Endothelial cell of umbilical vein (primary cell): ENCODE results near the gene PPM1J. TPM values are rescaled to one million over a fixed set of nuclear protein-coding genes. Genes with fewer than 3 reads are reported as not detected.

Experiments
- BruUV-seq: library from RNA; stranded (reverse); fragments of 400-500 nt; replicated peaks from 2 replicates; lab custom pipeline; 2021; lab: Mats Ljungman, UMichigan
- CTCF ChIA-PET: fragments of 300-600, 350-600 bp; sonication (Branson Sonifier 250); formaldehyde crosslinking; loops from one replicate; lab custom pipeline; 2021; ENCODE audit warnings: antibody characterized with exemption, inconsistent platforms; lab: Charles Lee
- POLR2A ChIA-PET: fragments of 300-600, 350-600 bp; sonication (Branson Sonifier 250); formaldehyde crosslinking; loops from one replicate; lab custom pipeline; 2021; ENCODE audit warnings: antibody characterized with exemption, inconsistent platforms; lab: Charles Lee
- DNase-seq: peaks from one replicate; pipeline ENCODE4 v3.0.0-alpha.2; 2011; ENCODE audit warnings: low read depth, low spot score
- FAIRE-seq: peaks from 2 replicates; lab custom pipeline; 2011; peaks lifted over from hg19 to GRCh38; lab: Jason Lieb, UNC
- H2AFZ ChIP-seq: 2 replicates; pipeline ENCODE4 v1.6.0; 2012; ENCODE audit warnings: low read depth, low read length, control low read depth, inconsistent platforms
- H3K27ac ChIP-seq: 2 replicates; pipeline ENCODE4 v1.5.1; 2011; ENCODE audit warnings: low read depth, mild to moderate bottlenecking, control low read depth, low read length, moderate library complexity; ENCODE audit not compliant: insufficient read depth
- H3K27me3 ChIP-seq, 2 experiments: 2 replicates each; pipeline versions ENCODE4 v1.6.0 to v1.6.1; 2011; ENCODE audit warnings: low read length in 2 of 2, mixed read lengths in 1 of 2; ENCODE audit not compliant: control insufficient read depth in 2 of 2, insufficient read depth in 2 of 2
- H3K36me3 ChIP-seq, 2 experiments: 2 replicates in 1 of 2; 3 replicates in 1 of 2; pipeline ENCODE4 v1.5.1; 2011; ENCODE audit warnings: low read length in 2 of 2, mild to moderate bottlenecking in 1 of 2, moderate library complexity in 1 of 2; ENCODE audit not compliant: control insufficient read depth in 2 of 2, insufficient read depth in 2 of 2; ENCODE audit errors: extremely low read depth in 1 of 2
- H3K4me1 ChIP-seq: 3 replicates; pipeline ENCODE4 v1.5.1; 2011; ENCODE audit warnings: mild to moderate bottlenecking, low read length; ENCODE audit not compliant: control insufficient read depth, insufficient read depth; ENCODE audit errors: extremely low read depth
- H3K4me2 ChIP-seq: 2 replicates; pipeline ENCODE4 v1.6.1; 2011; ENCODE audit warnings: low read length, control low read depth, mixed read lengths; ENCODE audit not compliant: insufficient read depth
- H3K4me3 ChIP-seq, 3 experiments: fragments of 200-600 bp in 1 of 3; sonication (generic), shearing (Covaris generic) in 1 of 3; replicated peaks in 1 of 3; 2 replicates each; pipeline ENCODE4 v1.5.1; 2011 to 2016; ENCODE audit warnings: control low read depth in 3 of 3, low read length in 3 of 3, mild to moderate bottlenecking in 2 of 3, inconsistent platforms in 1 of 3, low read depth in 1 of 3, moderate library complexity in 1 of 3; ENCODE audit not compliant: insufficient read depth in 1 of 3
- H3K79me2 ChIP-seq: 2 replicates; pipeline ENCODE4 v1.6.0; 2012; ENCODE audit warnings: low read length, inconsistent platforms; ENCODE audit not compliant: control insufficient read depth, insufficient read depth
- H3K9ac ChIP-seq: replicated peaks from 2 replicates; pipeline ENCODE3; 2011; ENCODE audit warnings: low read length, control low read depth; ENCODE audit not compliant: insufficient read depth; ENCODE audit errors: extremely low read depth
- H3K9me1 ChIP-seq: replicated peaks from 3 replicates; pipeline ENCODE4 v1.6.0; 2011; ENCODE audit warnings: mild to moderate bottlenecking, low read length; ENCODE audit not compliant: control insufficient read depth, insufficient read depth; ENCODE audit errors: extremely low read depth
- H3K9me3 ChIP-seq: replicated peaks from 2 replicates; pipeline ENCODE4 v1.5.1; 2012; ENCODE audit warnings: low read length, inconsistent platforms; ENCODE audit not compliant: control insufficient read depth, insufficient read depth
- H4K20me1 ChIP-seq: replicated peaks from 2 replicates; pipeline ENCODE3; 2011; ENCODE audit warnings: mild to moderate bottlenecking, low read length; ENCODE audit not compliant: control insufficient read depth, insufficient read depth; ENCODE audit errors: extremely low read depth
- FOS ChIP-seq: IDR thresholded peaks from 2 replicates; pipeline ENCODE4 v1.6.1; 2011; ENCODE audit warnings: mild to moderate bottlenecking, low read length, moderate library complexity, borderline replicate concordance; ENCODE audit not compliant: insufficient read depth
- JUN ChIP-seq: IDR thresholded peaks from 2 replicates; pipeline ENCODE4 v1.6.1; 2011; ENCODE audit warnings: borderline replicate concordance, low read depth; ENCODE audit not compliant: insufficient read length, insufficient read depth
- MYC ChIP-seq: IDR thresholded peaks from one replicate; pipeline ENCODE4 v1.6.1; 2011; ENCODE audit warnings: mild to moderate bottlenecking, low read depth, low read length
- POLR2A ChIP-seq: IDR thresholded peaks from 2 replicates; pipeline ENCODE4 v1.6.1; 2012; ENCODE audit warnings: low read depth, mild to moderate bottlenecking, control low read depth, low read length
- POLR2AphosphoS5 ChIP-seq: IDR thresholded peaks from 2 replicates; pipeline ENCODE4 v1.6.1; 2012; ENCODE audit warnings: low read depth, mild to moderate bottlenecking, control low read depth, low read length, moderate library complexity; ENCODE audit not compliant: insufficient read depth
- dilution Hi-C: fragments of 300-500 bp; cut with MboI; formaldehyde crosslinking; loops from one replicate; pipeline ENCODE4 v1.15.0; 2019; ENCODE audit warnings: low sequenced_read_pairs; ENCODE audit not compliant: extremely low pct_ligation_motif_present
- intact Hi-C: fragments of 100-400 bp; cut with micrococcal nuclease; formaldehyde crosslinking; loops from one replicate; pipeline ENCODE4 v1.10.0; 2022
- polyA plus RNA-seq, 4 experiments: library from polyadenylated mRNA; depleted of rRNA in 3 of 4; stranded (reverse) in 3 of 4; unstranded in 1 of 4; fragments of >200 nt; gene quantifications; 2 replicates each; pipeline versions ENCODE4 v1.2.1 to v1.2.3, GENCODE V29; 2011 to 2012; ENCODE audit warnings: missing spikeins in 1 of 4
- total RNA-seq: library from RNA; stranded (reverse); gene quantifications from 2 replicates; pipeline ENCODE4 v1.2.3, GENCODE V29; 2021
- TF ChIP-seq, protein P1 (sequence below): IDR thresholded peaks from 2 replicates; pipeline ENCODE4 v1.6.1; 2011; ENCODE audit not compliant: insufficient read depth, insufficient read length
- TF ChIP-seq, protein P2 (sequence below), 2 donors: IDR thresholded peaks; 1 replicate in 1 of 2; 2 replicates in 1 of 2; pipeline ENCODE4 v1.5.1; 2011; ENCODE audit warnings: low read length in 2 of 2, mild to moderate bottlenecking in 2 of 2, moderate library complexity in 2 of 2, control low read depth in 1 of 2, inconsistent platforms in 1 of 2, low read depth in 1 of 2; ENCODE audit not compliant: insufficient read depth in 1 of 2; ENCODE audit errors: extremely low read depth in 1 of 2

PPM1J gene
- total and polyA plus RNA-seq, 2 donors (not counting 3 experiments of a cell fraction or from before 2014, with no cell fraction given): 1.7 to 3.1 TPM

DNA sequence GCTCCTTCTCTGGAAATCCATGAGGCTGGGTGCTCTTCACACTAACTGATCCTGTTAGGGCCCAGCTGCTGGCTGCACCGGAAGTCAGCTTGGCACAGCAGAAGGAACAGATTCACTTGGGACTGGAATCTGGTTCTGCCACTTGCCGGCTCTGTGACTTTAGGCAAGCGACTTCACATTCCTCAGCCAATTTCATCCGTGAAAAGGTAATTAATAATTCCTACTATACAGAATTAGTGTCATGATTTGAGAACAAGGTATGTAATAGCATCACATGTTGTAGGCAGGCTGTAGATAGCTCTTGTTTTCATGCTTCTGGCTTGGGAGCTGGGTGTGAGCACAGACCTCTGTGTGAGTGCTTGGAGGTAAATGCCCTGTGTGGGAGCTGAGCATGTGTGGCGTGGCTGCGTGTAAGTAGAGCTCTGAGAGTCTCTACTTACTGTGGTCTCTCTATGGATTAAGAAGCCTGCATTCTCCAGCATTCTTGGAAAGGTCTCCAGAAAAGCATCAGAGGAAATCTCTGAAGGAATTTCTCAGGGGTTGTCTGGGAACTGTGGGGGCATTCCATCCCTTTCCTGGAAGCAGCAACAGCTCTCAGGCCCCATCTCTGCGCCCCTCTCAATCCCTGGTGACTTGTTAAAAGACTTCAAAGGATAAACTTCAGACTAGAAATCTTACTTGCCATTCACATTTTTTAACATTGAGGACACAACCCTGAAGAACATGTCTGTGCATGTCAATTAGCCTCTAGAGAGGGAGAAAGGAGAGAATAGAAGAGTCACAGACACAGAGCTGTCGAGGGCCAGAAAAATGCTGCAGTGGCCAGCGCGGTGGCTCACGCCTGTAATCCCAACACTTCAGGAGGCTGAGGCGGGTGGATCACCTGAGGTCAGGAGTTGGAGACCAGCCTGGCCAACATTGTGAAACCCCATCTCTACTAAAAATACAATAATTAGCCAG is 47.7 kb upstream of the PPM1J start:
- Histone ChIP-seq H3K4me3 (no peak overlapping the region), H3K4me2 (no peak overlapping the region), H2AFZ (no peak overlapping the region), H3K27ac (no peak overlapping the region), H3K9me1 (no peaks in the 10 kb centered on the region), H3K36me3 (no peaks in the 10 kb centered on the region), H3K79me2 (no peaks in the 10 kb centered on the region), H3K27me3 (peaks cover 4% of the 10 kb centered on the region in 2 experiments), H3K4me1 (no peaks in the 10 kb centered on the region), H3K9ac (no peak overlapping the region), H3K9me3 (no peaks in the 10 kb centered on the region), H4K20me1 (no peaks in the 10 kb centered on the region)
- ChIA-PET POLR2A (no interaction called here), CTCF (interaction anchor here (0.8 to 1.9 kb wide), 5 partner anchors 8 to 44 kb away, joined by 3 to 7 read pairs (median 4); a partner anchor contains a TSS)
- intact Hi-C loops: no loop called here
- BruUV-seq: no TSS peak
- DNase-seq: no peak
- FAIRE-seq: no peak
- TF ChIP-seq JUN (no peak), MYC (no peak), POLR2AphosphoS5 (no peak), FOS (no peak), POLR2A (no peak)
- TF ChIP-seq, protein P1, sequence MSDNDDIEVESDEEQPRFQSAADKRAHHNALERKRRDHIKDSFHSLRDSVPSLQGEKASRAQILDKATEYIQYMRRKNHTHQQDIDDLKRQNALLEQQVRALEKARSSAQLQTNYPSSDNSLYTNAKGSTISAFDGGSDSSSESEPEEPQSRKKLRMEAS: no peak
- TF ChIP-seq, protein P2, sequence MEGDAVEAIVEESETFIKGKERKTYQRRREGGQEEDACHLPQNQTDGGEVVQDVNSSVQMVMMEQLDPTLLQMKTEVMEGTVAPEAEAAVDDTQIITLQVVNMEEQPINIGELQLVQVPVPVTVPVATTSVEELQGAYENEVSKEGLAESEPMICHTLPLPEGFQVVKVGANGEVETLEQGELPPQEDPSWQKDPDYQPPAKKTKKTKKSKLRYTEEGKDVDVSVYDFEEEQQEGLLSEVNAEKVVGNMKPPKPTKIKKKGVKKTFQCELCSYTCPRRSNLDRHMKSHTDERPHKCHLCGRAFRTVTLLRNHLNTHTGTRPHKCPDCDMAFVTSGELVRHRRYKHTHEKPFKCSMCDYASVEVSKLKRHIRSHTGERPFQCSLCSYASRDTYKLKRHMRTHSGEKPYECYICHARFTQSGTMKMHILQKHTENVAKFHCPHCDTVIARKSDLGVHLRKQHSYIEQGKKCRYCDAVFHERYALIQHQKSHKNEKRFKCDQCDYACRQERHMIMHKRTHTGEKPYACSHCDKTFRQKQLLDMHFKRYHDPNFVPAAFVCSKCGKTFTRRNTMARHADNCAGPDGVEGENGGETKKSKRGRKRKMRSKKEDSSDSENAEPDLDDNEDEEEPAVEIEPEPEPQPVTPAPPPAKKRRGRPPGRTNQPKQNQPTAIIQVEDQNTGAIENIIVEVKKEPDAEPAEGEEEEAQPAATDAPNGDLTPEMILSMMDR (IDR thresholded peaks at IDR 0.05; ENCODE audit: extremely low read depth in 1 of 2, insufficient read depth in 1 of 2, low read depth in 1 of 2, low read length in 2 of 2): no peak
- dilution Hi-C loops: no loop called here
